GM23338 (cell line): ENCODE measurements around the gene HAPLN2. TPM values are rescaled to one million over a fixed set of nuclear protein-coding genes. Genes with fewer than 3 reads are reported as not detected.

Experiments
- ATAC-seq: fragments of 200-7000 bp; cut with Tn5 transposase; 3 replicates; pipeline ENCODE4 v1.9.1; 2020
- DNase-seq: peaks from one replicate; pipeline ENCODE4 v3.0.0-alpha.2; 2015; ENCODE audit warnings: low spot score
- H2AFZ ChIP-seq: fragments of 200-600 bp; sonication (generic); 2 replicates; pipeline ENCODE4 v1.8.0; 2016; ENCODE audit warnings: antibody characterized with exemption, mild to moderate bottlenecking, moderate library complexity
- H3F3A ChIP-seq: fragments of 200-600 bp; sonication (generic); replicated peaks from 2 replicates; pipeline ENCODE4 v1.8.0; 2017; ENCODE audit warnings: antibody characterized with exemption, mixed run types, low read depth
- H3K27ac ChIP-seq: fragments of 200-600 bp; sonication (generic); 2 replicates; pipeline ENCODE4 v1.6.1; 2016; ENCODE audit warnings: low read depth
- H3K27me3 ChIP-seq: fragments of 200-600 bp; sonication (generic); 2 replicates; pipeline ENCODE4 v1.8.0; 2016; ENCODE audit warnings: mild to moderate bottlenecking, mixed run types, moderate library complexity; ENCODE audit not compliant: insufficient read depth
- H3K36me3 ChIP-seq: fragments of 200-600 bp; sonication (generic); 2 replicates; pipeline ENCODE4 v1.8.0; 2016; ENCODE audit warnings: mild to moderate bottlenecking; ENCODE audit not compliant: insufficient read depth
- H3K4me1 ChIP-seq: fragments of 200-600 bp; sonication (generic); 2 replicates; pipeline ENCODE4 v1.8.0; 2016; ENCODE audit warnings: mild to moderate bottlenecking, moderate library complexity; ENCODE audit not compliant: insufficient read depth
- H3K4me2 ChIP-seq: fragments of 200-600 bp; sonication (generic); 2 replicates; pipeline ENCODE4 v1.7.1; 2017; ENCODE audit warnings: mixed run types
- H3K4me3 ChIP-seq: fragments of 200-600 bp; sonication (generic); 2 replicates; pipeline ENCODE4 v1.6.1; 2016; ENCODE audit warnings: mixed run types
- H3K79me2 ChIP-seq: fragments of 200-600 bp; sonication (generic); replicated peaks from 2 replicates; pipeline ENCODE4 v1.8.0; 2017; ENCODE audit warnings: mild to moderate bottlenecking; ENCODE audit not compliant: insufficient read depth
- H3K9me2 ChIP-seq: fragments of 200-600 bp; sonication (generic); 2 replicates; pipeline ENCODE4 v1.8.0; 2017; ENCODE audit not compliant: insufficient read depth
- H4K20me1 ChIP-seq: fragments of 200-600 bp; sonication (generic); replicated peaks from 2 replicates; pipeline ENCODE4 v1.8.0; 2017; ENCODE audit warnings: mild to moderate bottlenecking; ENCODE audit not compliant: insufficient read depth
- H3K27ac Mint-ChIP-seq: 2 replicates; pipeline ENCODE4 v1.8.0; 2020; ENCODE audit warnings: inconsistent platforms, mild to moderate bottlenecking, moderate library complexity, mixed read lengths
- H3K27me3 Mint-ChIP-seq: 3 replicates; pipeline ENCODE4 v1.8.0; 2022; ENCODE audit warnings: low read depth, mild to moderate bottlenecking, moderate library complexity, mixed read lengths, inconsistent platforms; ENCODE audit not compliant: insufficient read depth, poor library complexity
- H3K36me3 Mint-ChIP-seq: 3 replicates; pipeline ENCODE4 v1.8.0; 2021; ENCODE audit warnings: low read depth, mild to moderate bottlenecking, inconsistent platforms, moderate library complexity, mixed read lengths
- H3K4me1 Mint-ChIP-seq: 3 replicates; pipeline ENCODE4 v1.8.0; 2020; ENCODE audit warnings: mild to moderate bottlenecking, inconsistent platforms, mixed read lengths
- H3K4me3 Mint-ChIP-seq: 3 replicates; pipeline ENCODE4 v1.8.0; 2021; ENCODE audit warnings: moderate library complexity, mild to moderate bottlenecking, inconsistent platforms, mixed read lengths
- H3K9me3 Mint-ChIP-seq: 3 replicates; pipeline ENCODE4 v1.8.0; 2020; ENCODE audit warnings: moderate library complexity, mild to moderate bottlenecking, inconsistent platforms, mixed read lengths
- CTCF ChIP-seq, 2 experiments: fragments of 200-600 bp in 1 of 2; sonication (generic) in 1 of 2; conservative IDR thresholded peaks; 2 replicates each; pipeline versions ENCODE4 v1.5.1 to v1.6.1; 2016 to 2017; ENCODE audit warnings: antibody characterized with exemption in 2 of 2, low read depth in 2 of 2, mild to moderate bottlenecking in 2 of 2, moderate library complexity in 1 of 2
- ZNF462 ChIP-seq: fragments of 250-450 bp; sonication (Bioruptor Pico); IDR thresholded peaks from 2 replicates; pipeline ENCODE4 v1.5.0; 2020; ENCODE audit warnings: mild to moderate bottlenecking, moderate library complexity
- polyA plus RNA-seq: library from polyadenylated mRNA; unstranded; fragments of >200 nt; fragmentation: Nextera tagmentation; extraction: Ambion mirVana; gene quantifications from 2 replicates; pipeline ENCODE4 v1.2.1, GENCODE V29; 2016
- total RNA-seq: library from RNA; depleted of rRNA; stranded (reverse); fragments of >200 nt; shearing (Covaris generic); gene quantifications from 2 replicates; pipeline ENCODE4 v1.2.3, GENCODE V29; 2014

HAPLN2 gene
- total and polyA plus RNA-seq, 2 experiments from 2014 or later: 0.53 TPM; not detected in 1

- Histone ChIP-seq H3K4me1 (no peaks in the 10 kb centered on the region), H2AFZ (no peak overlapping the region)
- no peak overlapping the region for H3K4me3 Mint-ChIP-seq
Measured at GRCh38 chr1:156608036-156608674, 11.1 kb upstream of the HAPLN2 start.

More at GRCh38 chr1:156608036-156608674, 11.1 kb upstream of the HAPLN2 start:
- Histone ChIP-seq H3K27me3 (no peaks in the 10 kb centered on the region), H3K4me2 (no peak overlapping the region), H3F3A (no peaks in the 10 kb centered on the region; the same call in none of the 2 replicates), H4K20me1 (no peaks in the 10 kb centered on the region), H3K4me3 (no peak overlapping the region), H3K36me3 (no peaks in the 10 kb centered on the region), H3K9me2 (no peaks in the 10 kb centered on the region), H3K27ac (no peak overlapping the region), H3K79me2 (no peaks in the 10 kb centered on the region)
- peak; percentile 96 for ATAC-seq
- peak overlapping the region; percentile 49; the same call in 1 of the 2 replicates for H3K27ac Mint-ChIP-seq
- peak; percentile 92 for DNase-seq
- H3K4me1 Mint-ChIP-seq: peaks cover 14% of the 10 kb centered on the region
- no peaks in the 10 kb centered on the region for H3K27me3 Mint-ChIP-seq
- no peaks in the 10 kb centered on the region for H3K36me3 Mint-ChIP-seq
- H3K9me3 Mint-ChIP-seq: no peaks in the 10 kb centered on the region
- TF ChIP-seq CTCF (conservative IDR thresholded peaks at IDR 0.05; ENCODE audit: low read depth in 2 of 2): peak; percentile 67 to 95
- TF ChIP-seq ZNF462 (CRISPR knock-in tag): no peak
